NCI-H2029 treated with DMSO at 0.1 percent for 48 hours (cell line): ENCODE data around the gene GABRG3.
A peak's percentile ranks its signal among the peaks of the same experiment; 100 is the strongest.
"Not testable (repeated sequence)": the region's sequence is repeated elsewhere in the genome, so short reads cannot be mapped to it uniquely, and the experiment has no call there.

Source experiments
- DNase-seq: peaks from one replicate; lab custom pipeline; 2025; lab: John Stamatoyannopoulos, UW

GABRG3 gene

GRCh38 chr15:27182561-27183110 is 211.7 kb downstream of the GABRG3 start:
- DNase-seq = no peak

GRCh38 chr15:27183201-27183600 is 212.2 kb downstream of the GABRG3 start:
- no peak for DNase-seq

GRCh38 chr15:27191515-27191914 is 220.5 kb downstream of the GABRG3 start:
- not testable (repeated sequence) for DNase-seq

GRCh38 chr15:27196691-27197090 is 225.7 kb downstream of the GABRG3 start:
- no peak for DNase-seq

GRCh38 chr15:27201425-27201824 is 230.4 kb downstream of the GABRG3 start:
- no peak for DNase-seq

- DNase-seq = no peak
These were observed 239.2 kb downstream of the GABRG3 start for GRCh38 chr15:27210176-27210575.

- DNase-seq = no peak
These were observed 243.1 kb downstream of the GABRG3 start for GRCh38 chr15:27214032-27214431.

GRCh38 chr15:27214961-27215360 is 244.0 kb downstream of the GABRG3 start:
- DNase-seq = no peak

GRCh38 chr15:27218426-27218825 is 247.4 kb downstream of the GABRG3 start:
- no peak for DNase-seq

- DNase-seq = no peak
These were observed 248.7 kb downstream of the GABRG3 start for GRCh38 chr15:27219636-27220035.

- DNase-seq = no peak
These were observed 249.2 kb downstream of the GABRG3 start for GRCh38 chr15:27220199-27220598.

GRCh38 chr15:27222479-27222878 is 251.5 kb downstream of the GABRG3 start:
- DNase-seq = no peak

- DNase-seq = no peak
These were observed 252.2 kb downstream of the GABRG3 start for GRCh38 chr15:27223179-27223578.

- no peak for DNase-seq
These were observed 260.8 kb downstream of the GABRG3 start for GRCh38 chr15:27231811-27232210.

GRCh38 chr15:27232876-27233275 is 261.9 kb downstream of the GABRG3 start:
- no peak for DNase-seq

- peak; percentile 48 for DNase-seq
These were observed 263.6 kb downstream of the GABRG3 start for GRCh38 chr15:27234593-27234992.

- DNase-seq = no peak
These were observed 264.2 kb downstream of the GABRG3 start for GRCh38 chr15:27235161-27235560.

- no peak for DNase-seq
These were observed 264.7 kb downstream of the GABRG3 start for GRCh38 chr15:27235681-27236080.

GRCh38 chr15:27237319-27237939 is 266.4 kb downstream of the GABRG3 start:
- DNase-seq = no peak

GRCh38 chr15:27238209-27238608 is 267.2 kb downstream of the GABRG3 start:
- DNase-seq = no peak

- DNase-seq = no peak
These were observed 267.9 kb downstream of the GABRG3 start for GRCh38 chr15:27238707-27239423.

- DNase-seq = no peak
These were observed 271.0 kb downstream of the GABRG3 start for GRCh38 chr15:27241943-27242342.

- DNase-seq = no peak
These were observed 273.1 kb downstream of the GABRG3 start for GRCh38 chr15:27244047-27244446.

GRCh38 chr15:27248251-27248650 is 277.3 kb downstream of the GABRG3 start:
- no peak for DNase-seq
